ENCODE results near the gene EPHB1.

- TF ChIP-seq, protein P1, sequence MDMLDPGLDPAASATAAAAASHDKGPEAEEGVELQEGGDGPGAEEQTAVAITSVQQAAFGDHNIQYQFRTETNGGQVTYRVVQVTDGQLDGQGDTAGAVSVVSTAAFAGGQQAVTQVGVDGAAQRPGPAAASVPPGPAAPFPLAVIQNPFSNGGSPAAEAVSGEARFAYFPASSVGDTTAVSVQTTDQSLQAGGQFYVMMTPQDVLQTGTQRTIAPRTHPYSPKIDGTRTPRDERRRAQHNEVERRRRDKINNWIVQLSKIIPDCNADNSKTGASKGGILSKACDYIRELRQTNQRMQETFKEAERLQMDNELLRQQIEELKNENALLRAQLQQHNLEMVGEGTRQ (CRISPR knock-in tag; IDR thresholded peaks at IDR 0.05): no peak
- TF ChIP-seq GABPB1 (CRISPR knock-in tag; IDR thresholded peaks at IDR 0.05) (no peak), CTCF (IDR thresholded peaks at IDR 0.05) (no peak), NFATC4 (CRISPR knock-in tag; IDR thresholded peaks at IDR 0.05) (no peak), NFYB (CRISPR knock-in tag; conservative IDR thresholded peaks at IDR 0.05; ENCODE audit: low read depth) (no peak), NR3C1 (CRISPR knock-in tag; conservative IDR thresholded peaks at IDR 0.05; ENCODE audit: low read depth) (no peak), PRDM15 (CRISPR knock-in tag; IDR thresholded peaks at IDR 0.05) (no peak), IRF1 (CRISPR knock-in tag; IDR thresholded peaks at IDR 0.05) (no peak), TEAD4 (CRISPR knock-in tag; IDR thresholded peaks at IDR 0.05) (no peak), ZSCAN18 (CRISPR knock-in tag; IDR thresholded peaks at IDR 0.05) (no peak), ZNF423 (CRISPR knock-in tag; IDR thresholded peaks at IDR 0.05) (no peak)
- TF ChIP-seq, protein P2, sequence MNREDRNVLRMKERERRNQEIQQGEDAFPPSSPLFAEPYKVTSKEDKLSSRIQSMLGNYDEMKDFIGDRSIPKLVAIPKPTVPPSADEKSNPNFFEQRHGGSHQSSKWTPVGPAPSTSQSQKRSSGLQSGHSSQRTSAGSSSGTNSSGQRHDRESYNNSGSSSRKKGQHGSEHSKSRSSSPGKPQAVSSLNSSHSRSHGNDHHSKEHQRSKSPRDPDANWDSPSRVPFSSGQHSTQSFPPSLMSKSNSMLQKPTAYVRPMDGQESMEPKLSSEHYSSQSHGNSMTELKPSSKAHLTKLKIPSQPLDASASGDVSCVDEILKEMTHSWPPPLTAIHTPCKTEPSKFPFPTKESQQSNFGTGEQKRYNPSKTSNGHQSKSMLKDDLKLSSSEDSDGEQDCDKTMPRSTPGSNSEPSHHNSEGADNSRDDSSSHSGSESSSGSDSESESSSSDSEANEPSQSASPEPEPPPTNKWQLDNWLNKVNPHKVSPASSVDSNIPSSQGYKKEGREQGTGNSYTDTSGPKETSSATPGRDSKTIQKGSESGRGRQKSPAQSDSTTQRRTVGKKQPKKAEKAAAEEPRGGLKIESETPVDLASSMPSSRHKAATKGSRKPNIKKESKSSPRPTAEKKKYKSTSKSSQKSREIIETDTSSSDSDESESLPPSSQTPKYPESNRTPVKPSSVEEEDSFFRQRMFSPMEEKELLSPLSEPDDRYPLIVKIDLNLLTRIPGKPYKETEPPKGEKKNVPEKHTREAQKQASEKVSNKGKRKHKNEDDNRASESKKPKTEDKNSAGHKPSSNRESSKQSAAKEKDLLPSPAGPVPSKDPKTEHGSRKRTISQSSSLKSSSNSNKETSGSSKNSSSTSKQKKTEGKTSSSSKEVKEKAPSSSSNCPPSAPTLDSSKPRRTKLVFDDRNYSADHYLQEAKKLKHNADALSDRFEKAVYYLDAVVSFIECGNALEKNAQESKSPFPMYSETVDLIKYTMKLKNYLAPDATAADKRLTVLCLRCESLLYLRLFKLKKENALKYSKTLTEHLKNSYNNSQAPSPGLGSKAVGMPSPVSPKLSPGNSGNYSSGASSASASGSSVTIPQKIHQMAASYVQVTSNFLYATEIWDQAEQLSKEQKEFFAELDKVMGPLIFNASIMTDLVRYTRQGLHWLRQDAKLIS (CRISPR knock-in tag; IDR thresholded peaks at IDR 0.05; ENCODE audit: borderline replicate concordance): no peak
Measured at GRCh38 chr3:134765468-134765867, 29.6 kb upstream of the EPHB1 start.
